Endometrial microvascular endothelial cells (primary cell): ENCODE results near the gene SPAG7. TPM values are rescaled to one million over a fixed set of nuclear protein-coding genes. Genes with fewer than 3 reads are reported as not detected.

Source experiments
- in situ Hi-C: cut with HindIII; loops from 2 replicates; pipeline ENCODE4 v1.10.0; 2017; ENCODE audit warnings: low sequenced_read_pairs, low pct_unique_long_range_greater_than_20kb; ENCODE audit errors: inconsistent ontology term
- total RNA-seq: library from RNA; depleted of rRNA; stranded (reverse); fragments of >200 nt; gene quantifications from one replicate; pipeline ENCODE4 v1.2.3, GENCODE V29; 2015; ENCODE audit errors: inconsistent ontology term

SPAG7 gene
- total RNA-seq, 1 donor from 2014 or later: 52.5 TPM

GRCh38 chr17:4980644-4981216 is 13.1 kb upstream of the SPAG7 start:
- in situ Hi-C loops: no loop called here

- in situ Hi-C loops: no loop called here
These were observed 11.1 kb upstream of the SPAG7 start for GRCh38 chr17:4978726-4979125.

- in situ Hi-C loops: no loop called here
These were observed 6.6 kb upstream of the SPAG7 start for GRCh38 chr17:4974115-4974670.

DNA sequence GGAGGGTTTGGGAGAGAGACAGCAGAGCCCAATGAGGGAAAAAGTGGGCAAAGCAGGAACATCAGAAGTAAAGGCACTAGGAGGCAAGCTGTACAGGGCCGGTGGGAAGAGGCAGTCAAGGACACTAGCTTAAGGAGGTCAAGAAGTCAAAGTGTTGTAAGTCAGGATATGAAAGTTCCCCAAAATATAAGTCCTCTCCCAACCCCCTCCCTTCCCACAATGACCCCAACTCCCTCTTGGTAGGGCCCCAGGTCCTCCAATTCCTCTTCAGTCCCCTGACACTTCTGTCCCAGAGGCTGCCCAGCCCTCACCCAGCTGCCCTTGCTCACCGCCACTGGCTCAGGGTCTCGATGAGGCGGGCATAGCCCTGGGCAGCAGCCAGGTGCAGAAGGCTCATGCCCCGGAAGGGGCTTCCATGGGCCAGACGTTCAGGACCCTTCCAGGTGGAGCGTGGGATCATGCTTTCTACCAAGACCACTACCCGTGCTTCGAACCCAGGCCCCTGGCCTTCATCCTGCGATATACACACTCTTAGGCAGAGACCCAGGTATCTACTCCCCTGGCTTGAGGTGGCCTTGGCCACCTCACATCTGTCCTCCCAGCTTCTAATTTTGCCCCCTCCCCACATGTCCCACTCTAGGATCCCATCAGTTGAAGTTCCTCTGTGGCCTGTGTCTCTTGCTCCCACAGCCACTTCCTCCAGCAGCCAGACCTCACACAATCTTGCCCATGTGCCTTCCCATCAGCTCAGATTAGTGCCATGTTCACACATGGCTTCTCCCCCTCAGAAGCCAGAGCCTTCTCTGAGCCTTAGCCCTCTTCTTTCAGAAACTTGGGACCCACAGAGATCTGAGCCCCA is 5.9 kb upstream of the SPAG7 start:
- in situ Hi-C loops: no loop called here

DNA sequence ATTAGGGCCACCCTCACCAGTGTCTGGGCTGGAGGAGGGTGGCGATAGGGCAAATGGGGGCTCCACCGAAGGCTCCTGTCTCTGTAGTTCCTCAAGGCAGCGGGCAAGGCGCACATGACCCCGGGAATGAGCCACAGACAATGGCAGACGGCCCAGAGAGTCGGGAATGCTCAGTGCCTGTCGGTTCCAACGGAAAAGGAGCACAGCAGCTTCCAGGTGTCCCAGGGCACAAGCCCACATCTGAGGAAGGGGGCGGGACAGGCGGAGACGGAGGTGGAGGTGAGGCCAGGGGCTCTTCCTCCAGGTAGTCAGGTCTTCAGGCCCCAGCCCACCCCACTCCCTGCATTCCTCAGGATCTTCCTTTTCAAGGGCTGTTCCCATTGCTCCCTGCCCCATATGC is 5.1 kb upstream of the SPAG7 start:
- in situ Hi-C loops: no loop called here

- in situ Hi-C loops: no loop called here
These were observed 4.7 kb upstream of the SPAG7 start for GRCh38 chr17:4972322-4972721.

DNA sequence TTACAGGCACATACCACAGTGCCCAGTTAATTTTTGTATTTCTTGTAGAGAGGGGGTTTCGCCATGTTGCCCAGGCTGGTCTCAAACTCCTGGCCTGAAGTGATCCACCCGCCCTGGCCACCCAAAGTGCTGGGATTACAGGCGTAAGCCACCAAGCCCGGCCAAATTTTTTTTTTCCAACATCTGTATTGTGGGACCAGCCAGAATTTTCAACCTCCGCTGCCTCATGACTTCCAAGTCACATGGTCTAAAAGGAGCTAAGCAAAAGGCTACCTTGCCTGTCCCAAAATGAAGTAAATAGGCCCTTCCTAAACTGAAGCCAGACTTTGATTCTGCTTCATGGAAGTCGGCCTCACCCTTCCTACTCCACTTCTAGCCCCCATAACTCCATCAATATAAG is 4.2 kb upstream of the SPAG7 start:
- in situ Hi-C loops: no loop called here

DNA sequence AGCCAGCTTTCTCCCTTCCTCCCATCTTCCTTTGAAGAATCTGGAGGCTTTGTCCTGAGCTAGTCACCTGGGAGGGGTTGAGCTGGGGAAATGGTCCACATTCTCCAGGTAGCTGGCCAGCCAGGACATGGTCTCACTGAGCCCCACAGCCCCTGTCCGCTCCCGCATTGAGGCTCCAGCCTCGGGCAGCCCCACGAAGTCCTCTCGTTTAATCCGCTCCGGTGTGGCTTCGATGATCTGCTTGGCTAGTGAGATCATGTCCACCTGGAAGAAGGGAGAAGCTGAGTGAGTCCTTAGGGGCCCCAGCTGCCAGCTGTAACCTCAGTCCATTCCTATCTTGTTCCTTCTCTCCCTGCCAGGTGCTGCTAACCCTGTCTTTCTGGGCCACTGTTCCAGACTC is 2.7 kb upstream of the SPAG7 start:
- in situ Hi-C loops: no loop called here

- in situ Hi-C loops: no loop called here
These were observed 2.0 kb upstream of the SPAG7 start for GRCh38 chr17:4969551-4970173.

DNA sequence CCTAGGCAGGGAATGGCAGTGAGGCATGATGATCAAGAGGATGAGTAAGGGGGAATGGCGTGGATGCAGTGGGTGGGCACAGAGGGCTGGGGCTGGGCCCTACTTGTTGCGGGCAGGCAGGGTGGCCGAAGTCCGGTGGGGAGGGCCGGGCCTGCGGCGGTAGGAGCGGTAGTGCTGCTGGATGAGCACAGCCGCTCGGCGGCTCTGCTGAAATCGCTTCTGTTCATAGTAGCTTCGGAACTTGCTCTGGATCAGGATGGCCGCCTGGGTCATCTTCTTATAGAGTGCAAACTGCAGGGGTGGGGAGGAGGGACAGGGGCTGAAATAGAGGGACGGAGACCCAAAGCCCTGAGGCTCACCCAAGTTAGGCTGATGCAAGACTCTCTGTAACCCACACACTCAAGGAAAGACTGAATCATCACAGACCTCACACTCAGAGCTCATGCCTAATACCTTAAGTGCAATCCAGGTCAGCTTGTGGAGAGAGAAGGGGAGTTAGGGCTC is 1.5 kb upstream of the SPAG7 start:
- in situ Hi-C loops: no loop called here

- in situ Hi-C loops: no loop called here
These were observed 949 bp upstream of the SPAG7 start for GRCh38 chr17:4968486-4969046.

GRCh38 chr17:4966844-4967538 is 626 bp downstream of the SPAG7 start:
- in situ Hi-C loops: no loop called here

- in situ Hi-C loops: no loop called here
These were observed 2.2 kb downstream of the SPAG7 start for GRCh38 chr17:4965311-4965986.

GRCh38 chr17:4960279-4960922 is 7.2 kb downstream of the SPAG7 start:
- in situ Hi-C loops: no loop called here

DNA sequence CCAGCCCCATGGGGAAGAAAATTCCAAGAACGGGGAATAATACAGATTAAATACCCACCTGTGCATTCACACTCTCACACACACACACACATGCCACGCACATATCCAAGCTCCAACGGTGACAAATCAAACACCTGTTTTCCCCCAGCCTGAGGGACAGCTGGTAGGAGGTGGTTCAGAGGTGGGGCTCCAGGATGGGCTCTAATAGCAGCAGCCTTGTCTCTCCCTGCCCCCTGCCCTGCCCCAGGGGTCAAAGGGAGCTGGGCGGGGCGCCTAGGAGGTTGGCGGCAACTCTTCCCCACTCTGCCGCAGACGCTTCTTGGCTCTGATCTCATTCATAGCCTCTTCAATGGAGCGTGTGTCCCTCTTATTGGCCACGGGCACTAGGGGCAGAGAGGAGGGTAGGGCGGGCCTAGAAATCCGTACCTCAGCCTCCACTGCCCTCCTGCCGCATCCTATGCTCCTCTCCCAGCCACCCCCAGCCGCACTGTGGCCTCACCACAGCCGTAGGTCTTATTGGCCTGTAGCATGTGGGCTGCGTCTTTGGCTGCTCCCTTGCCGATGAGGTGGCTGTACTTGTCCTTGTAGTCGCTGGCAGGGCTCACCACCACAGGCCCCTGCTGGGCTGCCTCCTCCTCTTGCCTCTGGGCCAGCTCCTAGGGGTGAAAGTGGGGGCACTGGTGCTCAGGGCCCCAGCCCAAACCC is 8.2 kb downstream of the SPAG7 start:
- in situ Hi-C loops: no loop called here

DNA sequence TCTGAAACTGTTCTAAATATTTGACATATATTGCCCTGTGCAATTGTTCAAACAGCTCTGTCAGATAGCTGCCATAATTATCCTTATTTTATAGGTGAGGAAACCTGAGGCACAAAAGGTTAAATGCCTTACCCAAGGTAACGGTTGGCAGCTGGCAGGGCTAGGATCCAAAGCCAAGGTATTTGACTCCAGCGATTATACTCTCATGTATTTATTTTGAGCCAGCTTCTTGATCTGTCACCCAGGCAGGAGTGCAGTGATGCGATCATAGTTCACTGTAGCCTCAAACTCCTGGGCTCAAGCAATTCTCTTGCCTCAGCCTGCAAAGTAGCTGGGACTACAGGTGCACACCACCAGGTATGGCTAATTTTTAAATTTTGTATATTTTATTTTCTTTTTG is 9.5 kb downstream of the SPAG7 start:
- in situ Hi-C loops: no loop called here

DNA sequence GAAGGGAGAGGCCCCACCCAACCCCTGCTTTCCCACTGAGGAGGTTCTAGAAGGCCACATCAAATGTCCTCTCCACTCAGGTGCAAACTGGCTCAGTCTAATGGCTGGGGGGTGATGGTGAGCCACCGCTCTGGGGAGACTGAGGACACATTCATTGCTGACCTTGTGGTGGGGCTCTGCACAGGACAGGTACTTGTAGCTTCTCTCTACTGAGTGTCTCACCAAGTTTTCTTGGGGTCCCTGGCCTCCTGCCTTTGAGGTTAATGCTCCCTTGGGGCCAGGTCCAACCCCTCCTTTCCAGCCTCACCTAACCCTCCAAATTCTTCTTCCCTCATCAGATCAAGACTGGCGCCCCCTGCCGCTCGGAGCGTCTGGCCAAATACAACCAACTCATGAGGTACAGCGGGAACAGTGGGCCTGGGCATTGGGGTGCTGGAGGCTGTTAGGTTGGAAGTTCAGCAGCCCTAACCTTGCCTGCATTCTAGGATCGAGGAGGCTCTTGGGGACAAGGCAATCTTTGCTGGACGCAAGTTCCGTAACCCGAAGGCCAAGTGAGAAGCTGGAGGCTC is 11.0 kb downstream of the SPAG7 start:
- in situ Hi-C loops: no loop called here
